Activated T-helper 1 cell treated with anti-CD3 and anti-CD28 coated beads, Interleukin-12 subunit alpha, Interleukin-12 subunit beta, Interleukin-2, Interleukin-4 antibody, amounts not matched to agents 30 ng/mL and 10 ng/mL and 1 ng/mL, durations not matched to agents 14 hours and 24 hours and 36 hours (primary cell): ENCODE data around the gene MAPKAP1. TPM values are rescaled to one million over a fixed set of nuclear protein-coding genes. Genes with fewer than 3 reads are reported as not detected.

ENCODE experiments used
- DNase-seq: peaks from one replicate; pipeline ENCODE4 v3.0.0; 2021; ENCODE audit warnings: low spot score
- H3K27ac Mint-ChIP-seq: one replicate; pipeline ENCODE4 v1.8.0; 2021; ENCODE audit warnings: mild to moderate bottlenecking, mixed read lengths
- H3K27me3 Mint-ChIP-seq: one replicate; pipeline ENCODE4 v1.8.0; 2022; ENCODE audit warnings: mild to moderate bottlenecking, moderate library complexity, mixed read lengths; ENCODE audit not compliant: insufficient read depth
- H3K36me3 Mint-ChIP-seq: one replicate; pipeline ENCODE4 v1.8.0; 2021; ENCODE audit warnings: low read depth, mixed read lengths
- H3K4me1 Mint-ChIP-seq: one replicate; pipeline ENCODE4 v1.8.0; 2021; ENCODE audit warnings: low read depth, mixed read lengths
- H3K4me3 Mint-ChIP-seq: one replicate; pipeline ENCODE4 v1.8.0; 2021; ENCODE audit warnings: mild to moderate bottlenecking, moderate library complexity, mixed read lengths
- H3K9me3 Mint-ChIP-seq: one replicate; pipeline ENCODE4 v1.8.0; 2021; ENCODE audit warnings: mixed read lengths
- intact Hi-C: fragments of 100-400 bp; cut with micrococcal nuclease; formaldehyde crosslinking; loops from one replicate; pipeline ENCODE4 v1.15.1; 2024
- total RNA-seq: library from RNA; stranded (reverse); gene quantifications from 2 replicates; pipeline ENCODE4 v1.2.3, GENCODE V29; 2022

MAPKAP1 gene
- total RNA-seq, 1 donor from 2014 or later: 108 TPM

GRCh38 chr9:125655691-125656410 lies 51.2 kb downstream of the MAPKAP1 start:
- peaks cover 19% of the 10 kb centered on the region for H3K36me3 Mint-ChIP-seq
- no peak overlapping the region for H3K4me3 Mint-ChIP-seq
- H3K27ac Mint-ChIP-seq: no peak overlapping the region
- no peaks in the 10 kb centered on the region for H3K9me3 Mint-ChIP-seq
- intact Hi-C loops: no loop called here
- peaks cover 24% of the 10 kb centered on the region for H3K4me1 Mint-ChIP-seq
- no peak for DNase-seq
- no peaks in the 10 kb centered on the region for H3K27me3 Mint-ChIP-seq

- intact Hi-C loops: no loop called here
- H3K27me3 Mint-ChIP-seq: no peaks in the 10 kb centered on the region
- H3K27ac Mint-ChIP-seq: no peak overlapping the region
- H3K4me1 Mint-ChIP-seq: peaks cover 31% of the 10 kb centered on the region
- DNase-seq: no peak
- peaks cover 24% of the 10 kb centered on the region for H3K36me3 Mint-ChIP-seq
- H3K9me3 Mint-ChIP-seq: no peaks in the 10 kb centered on the region
- H3K4me3 Mint-ChIP-seq: no peak overlapping the region
Observed at GRCh38 chr9:125655066-125655633, 51.9 kb downstream of the MAPKAP1 start.

GRCh38 chr9:125654121-125654520 lies 52.9 kb downstream of the MAPKAP1 start:
- Mint-ChIP-seq H3K9me3 (no peaks in the 10 kb centered on the region), H3K4me3 (no peak overlapping the region), H3K36me3 (peaks cover 26% of the 10 kb centered on the region), H3K27me3 (no peaks in the 10 kb centered on the region), H3K27ac (no peak overlapping the region), H3K4me1 (peaks cover 41% of the 10 kb centered on the region)
- intact Hi-C loops: loop anchor here (5.0 kb wide), 1 partner anchor 818 kb away; no protein-coding TSS in a partner anchor
- no peak for DNase-seq

GRCh38 chr9:125653325-125653724 lies 53.7 kb downstream of the MAPKAP1 start:
- Mint-ChIP-seq H3K4me3 (no peak overlapping the region), H3K9me3 (no peaks in the 10 kb centered on the region), H3K36me3 (peaks cover 26% of the 10 kb centered on the region), H3K4me1 (peaks cover 45% of the 10 kb centered on the region), H3K27ac (peak overlapping the region; percentile 31), H3K27me3 (no peaks in the 10 kb centered on the region)
- intact Hi-C loops: loop anchor here (5.0 kb wide), 1 partner anchor 819 kb away; no protein-coding TSS in a partner anchor
- no peak for DNase-seq

GRCh38 chr9:125652759-125653158 lies 54.2 kb downstream of the MAPKAP1 start:
- H3K27ac Mint-ChIP-seq: peak overlapping the region; percentile 31
- no peak for DNase-seq
- no peaks in the 10 kb centered on the region for H3K9me3 Mint-ChIP-seq
- H3K4me3 Mint-ChIP-seq: no peak overlapping the region
- intact Hi-C loops: loop anchor here (5.0 kb wide), 1 partner anchor 820 kb away; no protein-coding TSS in a partner anchor
- H3K36me3 Mint-ChIP-seq: peaks cover 28% of the 10 kb centered on the region
- no peaks in the 10 kb centered on the region for H3K27me3 Mint-ChIP-seq
- peaks cover 49% of the 10 kb centered on the region for H3K4me1 Mint-ChIP-seq

GRCh38 chr9:125652233-125652594 lies 54.8 kb downstream of the MAPKAP1 start:
- Mint-ChIP-seq H3K36me3 (peaks cover 24% of the 10 kb centered on the region), H3K27ac (no peak overlapping the region), H3K9me3 (no peaks in the 10 kb centered on the region), H3K4me3 (no peak overlapping the region), H3K4me1 (peaks cover 54% of the 10 kb centered on the region), H3K27me3 (no peaks in the 10 kb centered on the region)
- intact Hi-C loops: loop anchor here (5.0 kb wide), 1 partner anchor 820 kb away; no protein-coding TSS in a partner anchor
- DNase-seq: no peak

- H3K4me1 Mint-ChIP-seq: peaks cover 60% of the 10 kb centered on the region
Observed at GRCh38 chr9:125651576-125652232, 55.3 kb downstream of the MAPKAP1 start.

GRCh38 chr9:125650271-125650737 lies 56.7 kb downstream of the MAPKAP1 start:
- H3K4me3 Mint-ChIP-seq: peak overlapping the region; percentile 54
- H3K36me3 Mint-ChIP-seq: peaks cover 21% of the 10 kb centered on the region
- peak overlapping the region; percentile 85 for H3K27ac Mint-ChIP-seq
- peaks cover 71% of the 10 kb centered on the region for H3K4me1 Mint-ChIP-seq
- no peaks in the 10 kb centered on the region for H3K27me3 Mint-ChIP-seq
- no peak for DNase-seq
- intact Hi-C loops: loop anchor here (1.0 to 5.0 kb wide), 6 partner anchors 10 to 822 kb away; partner anchors contain the start of gene MAPKAP1
- no peaks in the 10 kb centered on the region for H3K9me3 Mint-ChIP-seq

More at GRCh38 chr9:125651576-125652232, 55.3 kb downstream of the MAPKAP1 start:
- no peaks in the 10 kb centered on the region for H3K9me3 Mint-ChIP-seq
- intact Hi-C loops: loop anchor here (5.0 kb wide), 1 partner anchor 821 kb away; no protein-coding TSS in a partner anchor
- H3K4me3 Mint-ChIP-seq: no peak overlapping the region
- H3K36me3 Mint-ChIP-seq: peaks cover 24% of the 10 kb centered on the region
- H3K27me3 Mint-ChIP-seq: no peaks in the 10 kb centered on the region
- no peak overlapping the region for H3K27ac Mint-ChIP-seq
- DNase-seq: no peak

GRCh38 chr9:125649826-125650225 lies 57.2 kb downstream of the MAPKAP1 start:
- DNase-seq: no peak
- no peaks in the 10 kb centered on the region for H3K27me3 Mint-ChIP-seq
- peaks cover 23% of the 10 kb centered on the region for H3K36me3 Mint-ChIP-seq
- H3K27ac Mint-ChIP-seq: peak overlapping the region; percentile 85
- H3K9me3 Mint-ChIP-seq: no peaks in the 10 kb centered on the region
- H3K4me1 Mint-ChIP-seq: peaks cover 76% of the 10 kb centered on the region
- peak overlapping the region; percentile 54 for H3K4me3 Mint-ChIP-seq
- intact Hi-C loops: loop anchor here (1.0 to 5.0 kb wide), 7 partner anchors 10 to 867 kb away; partner anchors contain the start of gene MAPKAP1

GRCh38 chr9:125649315-125649714 lies 57.7 kb downstream of the MAPKAP1 start:
- Mint-ChIP-seq H3K27me3 (no peaks in the 10 kb centered on the region), H3K36me3 (peaks cover 26% of the 10 kb centered on the region), H3K4me1 (peaks cover 77% of the 10 kb centered on the region), H3K27ac (peak overlapping the region; percentile 85), H3K4me3 (no peak overlapping the region), H3K9me3 (no peaks in the 10 kb centered on the region)
- intact Hi-C loops: loop anchor here (5.0 kb wide), 1 partner anchor 868 kb away; no protein-coding TSS in a partner anchor
- no peak for DNase-seq

GRCh38 chr9:125648294-125648693 lies 58.7 kb downstream of the MAPKAP1 start:
- no peaks in the 10 kb centered on the region for H3K27me3 Mint-ChIP-seq
- no peak overlapping the region for H3K4me3 Mint-ChIP-seq
- H3K9me3 Mint-ChIP-seq: no peaks in the 10 kb centered on the region
- intact Hi-C loops: loop anchor here (5.0 kb wide), 1 partner anchor 869 kb away; no protein-coding TSS in a partner anchor
- peak overlapping the region; percentile 47 for H3K27ac Mint-ChIP-seq
- H3K36me3 Mint-ChIP-seq: peaks cover 23% of the 10 kb centered on the region
- no peak for DNase-seq
- peaks cover 70% of the 10 kb centered on the region for H3K4me1 Mint-ChIP-seq

- intact Hi-C loops: loop anchor here (1.0 to 5.0 kb wide), 2 partner anchors 14 to 871 kb away; no protein-coding TSS in a partner anchor
- no peak for DNase-seq
- Mint-ChIP-seq H3K27ac (peak overlapping the region; percentile 80), H3K36me3 (peaks cover 14% of the 10 kb centered on the region), H3K4me3 (peak overlapping the region; percentile 57), H3K4me1 (peaks cover 70% of the 10 kb centered on the region), H3K9me3 (no peaks in the 10 kb centered on the region), H3K27me3 (no peaks in the 10 kb centered on the region)
Observed at GRCh38 chr9:125646621-125647100, 60.3 kb downstream of the MAPKAP1 start.
